Stimulated activated CD4-positive, alpha-beta T cell treated with anti-CD3 and anti-CD28 coated beads, Interleukin-2, amount 100 ng/mL, for 4 hours (primary cell): ENCODE results near the gene RIN3.
A peak's percentile ranks its signal among the peaks of the same experiment; 100 is the strongest.

Source experiments
- DNase-seq: peaks from one replicate; pipeline ENCODE4 v3.0.0-alpha.2; 2020; ENCODE audit warnings: low read depth

The RIN3 gene

DNA sequence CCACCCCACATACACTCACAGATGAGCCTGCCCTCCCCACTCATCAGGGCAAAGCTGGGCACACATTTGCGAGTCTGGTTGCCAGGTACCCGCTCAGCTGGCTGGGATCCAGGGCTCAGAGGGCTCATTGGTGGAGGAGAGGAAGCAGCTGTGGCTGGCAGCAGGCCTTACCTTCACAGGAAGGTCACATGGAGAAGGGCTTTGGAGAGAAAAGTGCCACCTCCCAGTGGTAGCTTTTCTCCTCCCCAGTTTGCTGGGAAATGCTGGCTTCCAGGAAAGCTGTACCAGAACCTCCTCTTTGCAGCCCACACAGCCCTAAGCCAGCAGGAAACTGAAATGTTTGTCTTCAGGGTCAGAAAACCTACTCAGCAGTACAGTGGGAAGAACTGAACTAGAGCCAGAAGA is 179.2 kb downstream of the RIN3 start:
- DNase-seq: no peak

GRCh38 chr14:92693998-92694795 is 180.6 kb downstream of the RIN3 start:
- no peak for DNase-seq

- DNase-seq: no peak
Observed at GRCh38 chr14:92694807-92695206, 181.2 kb downstream of the RIN3 start.

DNA sequence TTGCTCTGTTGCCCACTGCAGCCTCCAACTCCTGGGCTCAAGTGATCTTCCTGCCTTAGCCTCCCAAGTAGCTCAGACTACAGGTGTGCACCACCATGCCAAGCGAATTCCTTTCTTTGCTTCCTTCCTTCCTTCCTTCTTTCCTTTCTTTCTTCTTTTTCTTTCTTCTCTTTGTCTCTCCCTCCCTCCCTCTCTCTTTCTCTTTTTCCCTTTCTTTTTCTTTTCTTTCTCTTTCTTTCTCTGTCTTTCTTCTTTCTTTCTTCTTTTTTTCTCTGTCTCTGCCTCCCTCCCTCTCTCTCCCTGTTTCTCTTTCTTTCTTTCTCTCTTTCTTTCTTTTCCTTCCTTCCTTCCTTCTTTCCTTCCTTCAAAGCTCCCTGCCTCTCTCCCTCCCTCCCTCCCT is 182.0 kb downstream of the RIN3 start:
- no peak for DNase-seq

- no peak for DNase-seq
Observed at GRCh38 chr14:92696366-92696765, 182.8 kb downstream of the RIN3 start.

GRCh38 chr14:92698393-92698792 is 184.8 kb downstream of the RIN3 start:
- DNase-seq: no peak

DNA sequence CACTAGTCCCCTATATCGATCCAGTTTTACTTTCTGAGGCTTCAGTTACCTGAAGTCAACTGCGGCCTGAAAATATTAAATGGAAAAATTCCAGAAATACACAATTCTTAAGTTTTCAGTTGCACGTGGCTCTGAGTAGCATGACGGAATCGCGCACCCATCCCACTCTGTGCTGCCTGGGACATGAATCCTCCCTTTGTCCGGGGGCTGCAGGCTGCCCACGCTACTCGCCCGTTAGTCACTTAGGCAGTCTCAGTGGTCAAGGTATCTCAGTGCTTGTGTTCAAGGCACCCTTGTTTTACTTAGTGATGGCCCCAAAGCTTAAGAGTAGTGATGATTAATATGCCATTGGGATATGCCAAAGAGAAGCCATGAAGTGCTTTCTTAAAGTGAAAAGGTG is 188.2 kb downstream of the RIN3 start:
- DNase-seq: no peak

- no peak for DNase-seq
Observed at GRCh38 chr14:92702441-92702918, 188.9 kb downstream of the RIN3 start.

DNA sequence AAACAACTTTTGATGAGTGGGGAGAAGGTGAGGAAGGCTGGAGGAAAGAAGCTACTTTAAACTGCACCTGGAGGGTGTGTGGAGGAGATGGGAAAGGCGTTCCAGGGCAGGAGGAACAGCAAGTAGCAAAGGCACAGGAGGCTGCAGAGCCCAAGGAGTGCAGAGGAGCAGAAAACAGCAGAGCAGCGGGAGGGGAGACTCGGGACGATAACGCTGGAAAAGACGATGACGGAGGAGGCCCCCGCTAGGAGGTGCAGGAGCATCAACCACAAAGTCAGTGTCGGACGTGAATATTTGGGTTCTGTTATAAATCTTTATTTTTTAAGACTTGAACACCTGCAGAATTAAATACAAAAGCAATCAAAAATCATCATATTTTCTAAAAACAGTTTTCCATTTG is 189.9 kb downstream of the RIN3 start:
- no peak for DNase-seq

DNA sequence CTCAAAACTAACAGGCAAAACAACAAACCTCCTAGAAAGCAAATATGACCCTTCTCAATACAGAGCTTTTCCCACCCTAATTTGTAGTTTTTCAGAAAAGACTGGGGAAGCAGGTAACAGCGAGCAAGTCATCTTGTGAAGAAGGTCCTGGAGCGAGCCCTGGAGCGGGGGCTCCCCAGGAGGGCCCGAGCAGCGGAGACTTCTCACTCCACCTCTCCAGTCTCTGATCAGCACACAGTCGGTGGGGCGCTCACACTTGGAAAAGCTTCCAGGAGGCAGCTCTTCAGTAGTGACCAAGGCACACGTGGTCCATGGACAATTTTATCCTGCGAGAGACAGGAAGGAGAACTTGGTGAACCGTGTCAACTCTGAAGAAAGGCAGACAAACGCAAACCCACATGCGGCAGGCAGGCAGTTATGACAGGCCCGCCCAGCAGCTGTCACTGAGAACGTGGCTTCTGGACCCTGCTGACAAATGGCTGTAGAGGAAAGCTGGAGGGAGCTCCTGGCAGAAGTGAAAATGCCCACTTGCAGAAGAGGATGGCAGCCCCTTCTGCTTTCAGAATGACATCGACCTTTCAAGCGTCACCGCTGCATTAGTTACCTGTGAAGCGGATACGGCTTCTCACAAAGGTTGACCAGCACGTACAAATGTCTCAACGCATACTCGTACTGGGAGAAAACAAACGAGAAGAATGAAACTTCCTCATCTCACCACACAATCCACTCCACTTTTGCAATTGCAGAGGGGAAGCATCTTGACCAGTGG is 190.6 kb downstream of the RIN3 start:
- no peak for DNase-seq

- no peak for DNase-seq
Observed at GRCh38 chr14:92704821-92705220, 191.2 kb downstream of the RIN3 start.

DNA sequence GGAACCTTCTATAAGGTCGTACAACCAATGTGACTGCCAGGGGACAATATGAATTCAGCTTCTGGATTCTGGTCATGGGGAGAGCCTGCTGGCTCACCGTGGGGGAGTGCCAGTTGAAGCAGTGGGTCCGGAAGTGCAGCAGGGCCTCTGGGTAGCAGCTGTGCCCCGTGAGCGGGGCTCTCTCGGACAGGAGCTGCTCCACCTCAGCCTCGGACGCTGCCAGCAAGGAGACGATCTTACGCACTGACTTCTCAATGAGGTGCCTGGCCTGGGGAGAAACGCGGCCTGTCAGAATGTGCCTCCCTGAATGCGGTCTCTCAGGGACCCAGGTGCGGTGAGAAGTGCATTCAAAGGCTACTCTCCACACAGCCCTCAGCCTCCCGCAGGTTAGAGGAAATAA is 192.8 kb downstream of the RIN3 start:
- no peak for DNase-seq

GRCh38 chr14:92709340-92710000 is 195.9 kb downstream of the RIN3 start:
- no peak for DNase-seq

- no peak for DNase-seq
Observed at GRCh38 chr14:92710001-92710341, 196.4 kb downstream of the RIN3 start.

DNA sequence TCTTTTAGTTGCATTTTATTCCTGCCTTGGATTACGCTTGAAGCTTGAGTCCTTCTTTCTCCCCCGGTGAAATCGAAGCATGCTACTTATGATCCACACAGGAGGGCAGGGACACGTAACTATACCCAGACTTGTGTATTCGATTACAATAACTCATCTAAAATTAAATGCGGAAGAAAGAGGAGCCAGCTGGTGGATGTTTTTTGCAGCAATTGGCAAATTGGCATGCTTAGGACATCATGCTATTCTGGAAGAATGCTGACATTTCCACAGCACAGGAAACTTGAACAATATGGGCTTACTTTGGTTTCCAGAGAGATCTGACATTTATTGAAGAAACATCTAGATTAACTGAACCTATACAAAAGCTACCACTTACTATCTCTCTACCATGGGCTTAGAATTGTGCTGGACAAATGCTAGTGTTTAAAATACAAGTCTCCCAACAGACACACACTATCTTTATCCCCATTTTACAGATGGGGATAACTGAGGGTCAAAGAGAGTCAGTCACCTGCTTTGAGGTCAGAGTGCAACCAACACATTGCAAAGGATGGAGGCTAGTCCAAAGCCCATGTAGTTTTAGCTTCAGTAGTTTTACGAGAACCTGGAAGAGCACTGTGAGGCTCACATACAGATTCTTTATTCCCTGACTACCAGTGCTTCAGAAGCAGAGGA is 198.5 kb downstream of the RIN3 start:
- no peak for DNase-seq

DNA sequence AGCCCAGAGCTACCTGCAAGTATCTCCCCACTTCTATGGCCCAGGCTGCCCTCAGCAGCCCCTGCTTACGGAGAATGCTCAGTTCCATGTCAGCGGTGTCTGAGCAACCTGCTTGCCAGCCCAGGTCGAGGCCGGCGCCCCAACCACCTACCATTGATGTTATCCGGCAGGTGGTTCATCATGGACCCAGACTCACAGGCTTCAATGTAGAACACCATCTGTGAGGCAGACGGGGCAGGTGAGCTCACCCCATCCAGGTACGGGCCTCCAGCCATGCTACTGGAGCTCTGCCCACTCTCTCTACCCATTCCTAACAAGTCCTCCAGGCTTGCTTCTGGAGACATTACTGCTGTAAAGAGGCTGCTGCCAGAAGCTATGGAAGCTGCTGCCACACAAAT is 199.1 kb downstream of the RIN3 start:
- no peak for DNase-seq

DNA sequence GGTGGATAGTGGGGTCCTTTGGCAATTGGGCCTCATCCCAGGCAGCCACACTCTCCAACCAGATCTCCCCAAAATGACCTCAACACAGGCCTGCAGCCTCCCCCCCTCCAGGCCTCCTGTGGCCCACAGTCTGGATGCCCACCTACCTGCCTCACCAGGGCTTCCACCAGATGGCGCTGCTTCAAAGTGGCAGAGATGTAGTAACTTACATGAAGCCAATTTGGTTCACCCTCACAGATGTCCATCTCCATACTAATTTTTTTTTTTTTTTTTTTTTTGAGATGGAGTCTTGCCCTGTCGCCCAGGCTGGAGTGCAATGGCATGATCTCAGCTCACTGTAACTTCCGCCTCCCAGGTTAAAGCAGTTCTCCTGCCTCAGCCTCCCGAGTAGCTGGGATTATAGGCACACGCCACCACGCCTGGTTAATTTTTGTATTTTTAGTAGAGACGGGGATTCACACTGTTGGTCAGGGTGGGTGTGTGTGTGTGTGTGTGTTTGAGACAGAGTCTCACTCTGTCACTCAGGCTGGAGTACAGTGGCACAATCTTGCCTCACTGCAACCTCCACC is 201.2 kb downstream of the RIN3 start:
- peak; percentile 74 for DNase-seq

- no peak for DNase-seq
Observed at GRCh38 chr14:92716131-92716530, 202.6 kb downstream of the RIN3 start.

DNA sequence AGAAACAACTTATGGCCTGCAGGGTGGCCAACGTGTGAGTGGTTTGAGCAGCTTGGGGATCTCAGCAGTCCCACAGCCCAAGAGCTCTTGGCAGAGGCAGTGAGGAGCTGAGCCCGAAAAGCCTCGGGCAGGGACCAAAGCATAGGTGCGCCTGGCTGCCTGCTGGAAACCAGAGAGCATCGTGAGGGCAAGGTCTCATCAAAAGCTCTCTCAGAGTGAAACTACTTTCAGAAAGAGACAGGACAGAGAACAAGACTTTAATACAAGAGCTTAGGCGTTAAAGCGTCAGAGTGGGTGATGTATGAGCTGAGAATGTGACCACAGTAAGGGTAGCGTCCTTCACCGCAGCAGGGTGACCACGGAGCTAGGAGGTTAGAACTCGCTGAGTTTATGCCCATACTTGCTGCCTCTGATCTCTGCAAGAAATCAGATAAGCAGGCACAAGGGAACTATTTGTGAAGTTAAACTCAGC is 204.0 kb downstream of the RIN3 start:
- no peak for DNase-seq

GRCh38 chr14:92718664-92719063 is 205.1 kb downstream of the RIN3 start:
- no peak for DNase-seq

- no peak for DNase-seq
Observed at GRCh38 chr14:92719421-92719820, 205.8 kb downstream of the RIN3 start.

GRCh38 chr14:92719890-92720323 is 206.3 kb downstream of the RIN3 start:
- no peak for DNase-seq
